IPS-18c (cell line): Measurements from ENCODE around the gene SLC24A4.

Experiments used
- H3K4me3 ChIP-seq: 2 replicates; pipeline ENCODE4 v1.7.0; 2013; ENCODE audit warnings: low read depth, mild to moderate bottlenecking, low read length, moderate library complexity; ENCODE audit not compliant: insufficient read depth
- H3K9me3 ChIP-seq: one replicate; pipeline ENCODE4 v1.6.1; 2013; ENCODE audit warnings: mild to moderate bottlenecking, low read length, moderate library complexity; ENCODE audit not compliant: control insufficient read depth, insufficient read depth

Gene SLC24A4

DNA sequence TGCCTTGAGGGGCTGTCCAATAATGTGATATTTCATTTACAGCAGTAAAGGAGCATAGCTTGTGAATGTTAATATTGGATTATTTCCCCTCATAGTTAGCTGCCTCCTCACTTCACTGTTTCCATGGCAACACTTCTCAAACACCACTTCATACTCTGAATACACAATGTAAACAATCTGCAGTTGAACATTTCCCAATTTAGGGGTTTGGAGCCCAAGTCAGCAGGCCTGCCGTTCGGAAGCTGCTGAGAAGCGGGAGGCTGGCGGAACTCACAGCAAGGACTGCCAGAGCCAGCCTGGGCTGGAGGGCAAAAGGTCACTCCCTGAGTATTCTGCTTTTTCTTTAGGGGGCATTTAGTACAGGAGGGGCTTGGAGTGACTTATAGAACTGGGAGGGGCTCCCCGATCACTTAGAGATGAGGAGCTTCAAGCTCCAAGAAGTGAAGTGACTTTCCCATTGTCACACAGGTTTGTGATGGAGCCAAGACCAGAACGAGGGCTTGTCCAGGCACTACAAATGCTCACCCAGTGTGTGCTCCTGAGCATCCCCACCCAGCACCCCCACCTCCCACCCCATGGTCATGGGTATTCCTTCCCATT, 12.1 kb upstream of the SLC24A4 start:
- H3K9me3 ChIP-seq = no peaks in the 10 kb centered on the region
- no peak overlapping the region for H3K4me3 ChIP-seq

DNA sequence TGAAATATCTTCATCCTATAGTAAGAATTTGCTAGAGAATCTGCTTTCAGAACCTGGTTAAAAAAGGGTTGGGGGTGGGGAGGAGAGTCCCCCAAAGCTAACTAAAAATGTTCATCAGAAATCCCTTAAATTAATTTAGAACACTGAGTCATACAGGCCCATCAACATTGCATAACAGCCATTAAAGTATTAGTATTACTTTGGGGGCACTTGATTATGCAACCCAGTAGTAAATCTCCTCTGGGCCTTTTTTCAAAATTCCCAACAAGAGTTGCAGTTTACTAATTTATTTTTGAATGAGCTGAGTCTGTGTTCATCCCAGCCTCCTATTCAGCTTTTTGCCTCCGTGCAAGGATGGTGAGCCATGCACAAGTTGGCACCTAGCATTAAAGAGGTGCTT, 8.8 kb upstream of the SLC24A4 start:
- Histone ChIP-seq H3K4me3 (no peak overlapping the region), H3K9me3 (no peaks in the 10 kb centered on the region)

GRCh38 chr14:92315050-92315805, 7.7 kb upstream of the SLC24A4 start:
- Histone ChIP-seq H3K4me3 (no peak overlapping the region), H3K9me3 (no peaks in the 10 kb centered on the region)

- H3K9me3 ChIP-seq = no peaks in the 10 kb centered on the region
These were observed 6.8 kb upstream of the SLC24A4 start for GRCh38 chr14:92316176-92316575.

GRCh38 chr14:92316937-92317336, 6.0 kb upstream of the SLC24A4 start:
- Histone ChIP-seq H3K9me3 (no peaks in the 10 kb centered on the region), H3K4me3 (no peak overlapping the region)

More at GRCh38 chr14:92316176-92316575, 6.8 kb upstream of the SLC24A4 start:
- H3K4me3 ChIP-seq = no peak overlapping the region

GRCh38 chr14:92317511-92317910, 5.5 kb upstream of the SLC24A4 start:
- Histone ChIP-seq H3K4me3 (no peak overlapping the region), H3K9me3 (no peaks in the 10 kb centered on the region)

DNA sequence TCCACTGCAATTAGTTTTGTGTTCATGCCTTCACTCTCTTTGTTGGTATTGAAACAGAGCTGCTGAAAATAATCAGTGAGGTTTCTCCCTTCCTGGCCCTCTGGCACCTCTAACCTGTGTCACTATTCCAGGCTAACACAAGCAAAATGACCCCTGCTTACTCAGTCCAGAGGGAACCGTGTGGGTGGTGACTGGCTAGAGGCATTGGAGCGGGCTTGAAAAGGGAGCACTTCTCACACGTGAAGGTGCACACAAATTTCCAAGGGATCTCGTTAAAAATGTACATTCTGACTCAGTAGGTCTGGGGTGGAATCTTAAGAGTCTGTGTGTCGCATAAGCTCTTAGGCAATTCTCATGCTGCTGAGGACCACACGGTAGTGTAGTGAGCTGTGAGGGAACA, 1.3 kb upstream of the SLC24A4 start:
- no peak overlapping the region for H3K4me3 ChIP-seq
- no peaks in the 10 kb centered on the region for H3K9me3 ChIP-seq

- H3K4me3 ChIP-seq = peak overlapping the region; percentile 60
- no peaks in the 10 kb centered on the region for H3K9me3 ChIP-seq
These were observed 449 bp upstream of the SLC24A4 start for GRCh38 chr14:92322516-92322915.

GRCh38 chr14:92323916-92324818, 1.2 kb downstream of the SLC24A4 start:
- no peaks in the 10 kb centered on the region for H3K9me3 ChIP-seq
- H3K4me3 ChIP-seq = peak overlapping the region; percentile 60; the same call in 1 of the 2 replicates

DNA sequence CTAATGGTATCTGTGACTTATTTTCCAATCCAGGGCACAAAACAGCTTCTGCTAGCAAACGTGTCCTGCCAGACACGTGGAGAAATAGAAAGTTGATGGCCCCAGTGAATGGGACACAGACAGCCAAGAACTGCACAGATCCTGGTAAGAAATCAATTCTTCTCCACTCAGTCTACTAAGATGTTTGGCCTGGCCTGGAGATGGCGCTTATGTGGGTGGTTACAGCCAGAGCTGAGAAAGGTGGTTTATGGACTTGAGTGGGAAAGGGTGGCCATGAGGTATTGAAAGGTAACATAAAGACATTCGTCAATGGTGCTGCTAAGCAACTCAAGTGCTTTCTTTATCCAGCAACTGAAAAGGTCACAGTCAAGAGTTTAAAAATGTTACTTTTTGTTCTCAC, 2.9 kb downstream of the SLC24A4 start:
- Histone ChIP-seq H3K4me3 (no peak overlapping the region), H3K9me3 (no peaks in the 10 kb centered on the region)

DNA sequence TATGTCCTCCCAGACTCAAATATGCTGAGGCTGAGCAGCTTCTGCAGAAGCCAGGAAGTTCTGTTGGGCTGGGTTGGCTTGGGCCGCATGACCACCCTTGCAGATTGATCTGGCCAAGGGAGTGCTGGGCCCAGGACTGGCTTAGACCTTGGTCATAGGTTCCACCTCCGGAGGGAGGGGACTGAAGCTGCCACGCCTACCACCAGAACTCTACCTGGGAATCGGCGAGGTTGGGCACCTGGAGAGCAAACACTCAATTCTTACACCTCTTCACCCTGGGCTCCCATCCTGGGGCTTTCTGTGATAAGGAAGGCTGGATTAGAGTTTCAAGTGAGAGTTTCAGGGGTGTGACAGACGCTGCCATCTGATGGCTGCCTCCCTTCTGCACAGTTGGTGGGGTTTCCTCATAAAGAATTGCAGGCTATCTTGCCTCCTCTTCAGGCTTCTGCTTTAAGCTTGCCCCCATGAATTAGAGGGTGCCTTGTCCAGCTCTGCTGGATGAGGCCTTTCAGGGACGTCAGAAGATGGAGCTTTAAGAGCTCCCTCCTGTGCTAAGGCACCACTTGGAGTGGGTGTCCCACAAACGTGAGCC, 5.8 kb downstream of the SLC24A4 start:
- no peak overlapping the region for H3K4me3 ChIP-seq
- H3K9me3 ChIP-seq = no peaks in the 10 kb centered on the region

DNA sequence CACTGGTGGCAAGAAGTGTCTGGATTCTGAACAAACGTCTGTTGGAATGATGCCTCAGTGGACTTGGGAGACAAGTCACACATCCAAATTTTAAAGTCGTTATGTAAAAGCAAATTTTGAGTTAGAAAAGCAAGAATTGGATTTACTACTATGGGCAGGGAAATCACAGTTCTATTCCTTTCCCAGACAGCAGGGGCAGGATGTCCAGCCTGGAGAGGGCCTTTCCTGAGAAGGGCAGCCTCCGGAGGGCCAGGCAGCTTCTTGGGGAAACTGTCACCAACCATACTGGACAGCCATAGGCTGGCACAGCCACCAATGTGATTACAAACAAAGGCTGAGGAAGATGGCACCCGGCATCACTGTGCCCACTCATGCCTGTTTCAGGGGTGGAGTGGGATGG, 11.1 kb downstream of the SLC24A4 start:
- no peak overlapping the region for H3K4me3 ChIP-seq
- H3K9me3 ChIP-seq = no peaks in the 10 kb centered on the region

- no peak overlapping the region for H3K4me3 ChIP-seq
- no peaks in the 10 kb centered on the region for H3K9me3 ChIP-seq
These were observed 13.4 kb downstream of the SLC24A4 start for GRCh38 chr14:92336363-92336762.

DNA sequence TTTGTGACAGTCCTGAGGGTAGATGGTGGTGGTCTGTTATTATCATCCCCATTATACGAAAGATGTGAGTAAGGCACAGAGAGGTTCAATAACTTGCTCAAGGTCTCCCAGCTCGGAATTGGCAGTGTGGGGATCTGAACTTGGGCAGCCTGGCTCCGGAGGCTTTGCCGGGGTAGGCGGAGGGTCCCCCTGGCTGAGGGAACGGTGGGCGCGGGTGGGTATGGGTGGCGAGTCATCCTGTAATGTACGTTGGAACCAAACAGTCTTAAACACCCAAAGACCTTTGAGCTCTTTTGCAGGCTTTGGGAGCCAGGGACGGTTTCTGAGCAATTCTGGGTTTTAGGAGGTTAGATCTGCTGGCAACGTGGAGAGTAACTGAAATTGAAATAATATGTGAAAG, 16.5 kb downstream of the SLC24A4 start:
- no peak overlapping the region for H3K4me3 ChIP-seq

GRCh38 chr14:92340071-92340470, 17.1 kb downstream of the SLC24A4 start:
- Histone ChIP-seq H3K9me3 (no peaks in the 10 kb centered on the region), H3K4me3 (no peak overlapping the region)

More for the DNA sequence above, 16.5 kb downstream of the SLC24A4 start:
- no peaks in the 10 kb centered on the region for H3K9me3 ChIP-seq

DNA sequence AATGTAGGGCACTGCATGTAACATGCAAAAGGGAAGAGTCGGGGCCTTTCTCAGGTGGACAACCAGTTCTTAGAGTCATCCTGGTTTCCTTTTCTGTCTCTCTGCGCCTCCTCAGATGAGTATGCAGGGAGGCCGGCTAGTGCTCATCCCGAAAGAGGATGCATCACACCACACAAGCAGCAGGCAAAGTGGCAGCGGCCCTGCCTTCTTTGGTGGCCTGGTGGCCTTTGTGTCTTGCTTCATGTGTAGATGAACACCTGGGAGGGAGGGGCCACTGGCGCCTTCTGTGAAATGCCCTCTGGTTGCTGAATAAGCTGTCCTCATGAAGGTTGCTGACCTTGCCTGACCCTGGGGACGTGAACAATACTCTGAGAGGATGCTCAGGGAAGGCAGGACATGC, 18.0 kb downstream of the SLC24A4 start:
- Histone ChIP-seq H3K4me3 (no peak overlapping the region), H3K9me3 (no peaks in the 10 kb centered on the region)

DNA sequence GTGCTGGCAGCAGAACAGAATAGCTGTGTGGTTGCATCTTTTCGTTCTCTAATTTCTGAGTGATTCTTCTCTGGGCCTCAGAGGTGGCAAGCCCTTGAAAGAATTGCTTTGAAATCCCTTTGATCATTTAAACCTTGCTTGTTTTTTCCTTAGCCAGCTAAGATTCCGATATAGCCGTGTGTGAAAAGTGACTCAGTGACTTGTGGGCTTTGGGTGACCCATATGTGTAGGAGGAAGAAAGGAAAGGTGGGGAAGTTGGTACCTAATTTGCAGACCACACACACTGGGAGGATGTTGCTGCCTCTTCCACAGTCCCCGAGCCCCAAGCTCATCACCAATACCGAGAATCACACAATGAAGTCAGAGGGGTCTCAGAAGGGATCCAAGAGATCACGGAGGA, 18.8 kb downstream of the SLC24A4 start:
- Histone ChIP-seq H3K4me3 (no peak overlapping the region), H3K9me3 (no peaks in the 10 kb centered on the region)
